H1 (cell line): ENCODE measurements around the gene MAN2A1.

Experiments
- CEBPB ChIP-seq: IDR thresholded peaks from 2 replicates; pipeline ENCODE4 v1.6.1; 2012; ENCODE audit warnings: low read depth, low read length
- CTCF ChIP-seq, 3 experiments: IDR thresholded peaks; 1 replicate in 2 of 3; 2 replicates in 1 of 3; pipeline versions ENCODE4 v1.5.1 to v1.6.1; 2011; ENCODE audit warnings: low read length in 3 of 3, mild to moderate bottlenecking in 3 of 3, inconsistent platforms in 2 of 3, low read depth in 1 of 3, moderate library complexity in 1 of 3; ENCODE audit not compliant: insufficient read depth in 1 of 3; ENCODE audit errors: control extremely low read depth in 1 of 3
- EP300 ChIP-seq, 2 experiments: IDR thresholded peaks; 1 replicate in 1 of 2; 2 replicates in 1 of 2; pipeline ENCODE4 v1.6.1; 2011 to 2012; ENCODE audit warnings: low read depth in 2 of 2, low read length in 2 of 2, mild to moderate bottlenecking in 2 of 2, borderline replicate concordance in 1 of 2, inconsistent platforms in 1 of 2, moderate library complexity in 1 of 2
- JUN ChIP-seq: IDR thresholded peaks from 2 replicates; pipeline ENCODE4 v1.6.1; 2011; ENCODE audit warnings: low read depth, mild to moderate bottlenecking, improper control_type of control experiment, low read length
- JUND ChIP-seq: IDR thresholded peaks from 2 replicates; pipeline ENCODE4 v1.6.1; 2011; ENCODE audit warnings: mild to moderate bottlenecking, improper control_type of control experiment, low read length
- NRF1 ChIP-seq: IDR thresholded peaks from 2 replicates; pipeline ENCODE4 v1.6.1; 2011; ENCODE audit warnings: mild to moderate bottlenecking, low read depth, low read length, improper control_type of control experiment
- POLR2A ChIP-seq, 2 experiments: IDR thresholded peaks; 1 replicate in 1 of 2; 2 replicates in 1 of 2; pipeline ENCODE4 v1.6.1; 2011; ENCODE audit warnings: low read depth in 2 of 2, low read length in 2 of 2, mild to moderate bottlenecking in 2 of 2; ENCODE audit errors: control extremely low read depth in 1 of 2
- SAP30 ChIP-seq: fragments of 300-600 bp; sonication (generic); IDR thresholded peaks from 2 replicates; pipeline ENCODE4 v1.7.1; 2012; ENCODE audit warnings: low read length, moderate library complexity, mild to moderate bottlenecking, inconsistent platforms; ENCODE audit not compliant: insufficient read depth, insufficient replicate concordance
- SP1 ChIP-seq: IDR thresholded peaks from 2 replicates; pipeline ENCODE4 v1.6.1; 2011; ENCODE audit warnings: low read depth, low read length
- TEAD4 ChIP-seq: IDR thresholded peaks from 2 replicates; pipeline ENCODE4 v1.6.1; 2012; ENCODE audit warnings: low read depth, low read length, inconsistent platforms, mixed read lengths
- YY1 ChIP-seq: IDR thresholded peaks from 2 replicates; pipeline ENCODE4 v1.6.1; 2011; ENCODE audit warnings: low read depth, mild to moderate bottlenecking, low read length
- TF ChIP-seq, protein P1 (sequence below): IDR thresholded peaks from 2 replicates; pipeline ENCODE4 v1.6.1; 2012; ENCODE audit warnings: inconsistent platforms

DNA sequence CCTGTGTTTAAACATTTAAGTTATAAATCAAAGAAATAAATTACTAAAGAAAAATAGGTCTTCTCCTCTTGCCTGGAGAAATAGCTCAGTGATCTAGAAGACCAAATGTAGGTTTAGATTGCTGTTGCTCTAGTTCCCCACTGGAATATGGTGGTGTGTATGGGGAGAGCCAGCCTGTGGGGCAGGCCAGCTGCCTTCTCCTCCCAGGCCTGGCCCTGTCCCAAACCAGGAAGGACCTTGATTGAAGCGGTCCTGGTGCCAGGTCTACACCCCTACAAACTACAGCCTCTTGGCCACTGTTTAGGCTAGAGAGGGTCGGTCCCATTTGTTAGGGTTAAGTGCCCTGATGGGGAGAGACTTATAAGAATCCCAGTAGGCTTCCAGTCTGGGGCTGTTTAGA, 35.4 kb downstream of the MAN2A1 start:
- TF ChIP-seq CTCF (IDR thresholded peaks at IDR 0.05; ENCODE audit: control extremely low read depth in 1 of 3, insufficient read depth in 1 of 3, low read depth in 1 of 3, low read length in 3 of 3) (no peak), EP300 (IDR thresholded peaks at IDR 0.05; ENCODE audit: borderline replicate concordance in 1 of 2, low read depth in 2 of 2, low read length in 2 of 2) (no peak), SAP30 (no peak), YY1 (no peak), POLR2A (IDR thresholded peaks at IDR 0.05; ENCODE audit: control extremely low read depth in 1 of 2, low read depth in 2 of 2, low read length in 2 of 2) (no peak), JUND (no peak), NRF1 (no peak), JUN (no peak), SP1 (no peak), CEBPB (no peak), TEAD4 (no peak)
- TF ChIP-seq, protein P1, sequence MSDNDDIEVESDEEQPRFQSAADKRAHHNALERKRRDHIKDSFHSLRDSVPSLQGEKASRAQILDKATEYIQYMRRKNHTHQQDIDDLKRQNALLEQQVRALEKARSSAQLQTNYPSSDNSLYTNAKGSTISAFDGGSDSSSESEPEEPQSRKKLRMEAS = no peak
